ENCODE measurements around the gene PLXDC2. TPM values are rescaled to one million over a fixed set of nuclear protein-coding genes. Genes with fewer than 3 reads are reported as not detected.

The PLXDC2 gene
- total RNA-seq, 3 donors from 2014 or later (not counting 1 experiment from before 2014, with no cell fraction given), result 16.9 to 22.9 (median 21.6) TPM

DNA sequence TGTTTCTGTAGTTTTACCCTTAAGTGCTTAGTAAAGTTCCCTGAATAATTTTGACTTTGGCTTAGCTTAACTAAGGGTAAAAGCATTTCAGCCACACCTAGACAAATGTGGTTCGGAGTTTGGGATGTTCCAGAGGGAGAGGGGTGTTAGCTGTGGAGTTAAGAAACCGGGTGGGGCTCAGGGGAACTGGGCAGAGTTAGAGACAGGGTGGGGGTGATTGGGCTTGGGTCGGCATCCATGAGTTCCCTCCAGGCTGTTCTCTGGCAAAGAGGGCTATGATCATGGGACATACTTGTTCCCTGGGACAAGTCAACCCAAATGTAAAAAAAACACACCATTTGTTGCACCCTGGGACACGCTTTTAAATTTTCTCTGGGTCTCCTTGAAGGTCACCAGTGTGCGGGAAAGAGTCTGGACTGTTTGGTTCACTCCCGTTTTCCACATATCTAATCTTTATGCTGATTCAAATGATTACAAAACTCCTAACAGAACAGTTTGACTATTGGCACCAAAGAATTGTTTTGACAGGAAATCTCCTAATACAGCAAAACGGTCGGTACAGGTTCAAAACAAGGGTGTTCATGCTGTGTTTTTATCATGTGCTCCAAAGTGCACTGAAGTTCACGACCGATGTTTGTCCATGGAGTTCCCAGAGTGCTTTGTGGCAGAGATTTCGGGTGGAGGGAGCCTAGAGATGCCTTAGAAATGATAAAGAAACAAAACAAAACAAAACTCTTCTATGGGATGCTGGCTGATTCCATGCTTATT lies 56.5 kb downstream of the PLXDC2 start:
- Histone ChIP-seq H3K27me3 (ENCODE audit: control insufficient read depth, insufficient read depth, low read length) (no peaks in the 10 kb centered on the region), H3K36me3 (ENCODE audit: control insufficient read depth, insufficient read depth, low read length) (no peaks in the 10 kb centered on the region), H3K27ac (ENCODE audit: low read length) (no peak overlapping the region), H3K4me1 (ENCODE audit: control insufficient read depth, insufficient read depth, low read length) (no peaks in the 10 kb centered on the region), H3K4me3 (ENCODE audit: low read length) (no peak overlapping the region), H3K9me3 (ENCODE audit: control insufficient read depth, insufficient read depth, low read length) (no peaks in the 10 kb centered on the region)
- H3K27ac Mint-ChIP-seq, result no peak overlapping the region
- H3K4me1 Mint-ChIP-seq, result peaks cover 0 to 8% of the 10 kb centered on the region in 2 donors
- H3K9me3 Mint-ChIP-seq, result no peaks in the 10 kb centered on the region
- no peaks in the 10 kb centered on the region for H3K36me3 Mint-ChIP-seq
- no peak overlapping the region for H3K4me3 Mint-ChIP-seq
- no peak for TF ChIP-seq CTCF (IDR thresholded peaks at IDR 0.05)
- DNase-seq (no peak), ATAC-seq (no peak)
- 89% methylated on average over 11 of the region's 11 CpGs for whole genome bisulfite sequencing (ENCODE audit: insufficient coverage)
- intact Hi-C loops (cut with micrococcal nuclease), result no loop called here
- no peaks in the 10 kb centered on the region for H3K27me3 Mint-ChIP-seq (ENCODE audit: low read depth in 2 of 2)

- H3K27ac ChIP-seq (ENCODE audit: low read length), result no peak overlapping the region
- TF ChIP-seq CTCF (IDR thresholded peaks at IDR 0.05), result no peak
- Mint-ChIP-seq H3K27me3 (ENCODE audit: low read depth in 2 of 2) (no peaks in the 10 kb centered on the region), H3K9me3 (no peaks in the 10 kb centered on the region), H3K27ac (no peak overlapping the region), H3K36me3 (no peaks in the 10 kb centered on the region), H3K4me3 (no peak overlapping the region), H3K4me1 (peaks cover 0 to 8% of the 10 kb centered on the region in 2 donors)
- ATAC-seq (no peak), DNase-seq (no peak)
- H3K9me3 ChIP-seq (ENCODE audit: control insufficient read depth, insufficient read depth, low read length), result no peaks in the 10 kb centered on the region
- intact Hi-C loops (cut with micrococcal nuclease), result no loop called here
- no peaks in the 10 kb centered on the region for H3K36me3 ChIP-seq (ENCODE audit: control insufficient read depth, insufficient read depth, low read length)
- H3K4me3 ChIP-seq (ENCODE audit: low read length), result no peak overlapping the region
- no peaks in the 10 kb centered on the region for H3K4me1 ChIP-seq (ENCODE audit: control insufficient read depth, insufficient read depth, low read length)
- 100% methylated on average over 3 of the region's 3 CpGs for WGBS (ENCODE audit: insufficient coverage)
- no peaks in the 10 kb centered on the region for H3K27me3 ChIP-seq (ENCODE audit: control insufficient read depth, insufficient read depth, low read length)
Observed at GRCh38 chr10:19874190-19874589, 58.0 kb downstream of the PLXDC2 start.

DNA sequence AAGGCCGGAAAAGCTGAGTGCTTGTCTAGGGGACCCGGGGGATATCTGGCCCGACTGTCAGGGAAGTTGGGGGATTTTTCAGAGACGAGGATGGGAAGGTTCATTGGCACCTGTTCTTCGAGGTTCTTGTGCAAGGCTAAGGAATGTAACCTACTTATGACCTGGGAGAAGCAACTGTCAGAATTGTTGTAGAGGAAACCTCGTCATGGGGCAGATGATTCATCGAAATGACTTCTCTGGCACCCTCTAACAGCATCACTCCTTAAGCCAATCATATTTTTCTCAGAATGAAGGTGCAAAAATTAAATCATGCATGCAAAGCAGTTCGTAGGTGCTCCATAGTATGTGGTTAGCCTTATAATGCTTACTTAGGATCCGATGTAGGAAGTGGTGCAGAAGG lies 58.6 kb downstream of the PLXDC2 start:
- WGBS (ENCODE audit: insufficient coverage), result 83% methylated on average over 9 of the region's 9 CpGs
- Histone ChIP-seq H3K36me3 (ENCODE audit: control insufficient read depth, insufficient read depth, low read length) (no peaks in the 10 kb centered on the region), H3K9me3 (ENCODE audit: control insufficient read depth, insufficient read depth, low read length) (no peaks in the 10 kb centered on the region), H3K4me1 (ENCODE audit: control insufficient read depth, insufficient read depth, low read length) (no peaks in the 10 kb centered on the region), H3K27ac (ENCODE audit: low read length) (no peak overlapping the region), H3K4me3 (ENCODE audit: low read length) (no peak overlapping the region), H3K27me3 (ENCODE audit: control insufficient read depth, insufficient read depth, low read length) (no peaks in the 10 kb centered on the region)
- Mint-ChIP-seq H3K4me3 (no peak overlapping the region), H3K27ac (no peak overlapping the region), H3K36me3 (no peaks in the 10 kb centered on the region), H3K9me3 (no peaks in the 10 kb centered on the region), H3K4me1 (peaks cover 5 to 8% of the 10 kb centered on the region in 2 donors), H3K27me3 (ENCODE audit: low read depth in 2 of 2) (no peaks in the 10 kb centered on the region)
- ATAC-seq (no peak), DNase-seq (no peak)
- intact Hi-C loops (cut with micrococcal nuclease), result no loop called here
- TF ChIP-seq CTCF (IDR thresholded peaks at IDR 0.05), result no peak

DNA sequence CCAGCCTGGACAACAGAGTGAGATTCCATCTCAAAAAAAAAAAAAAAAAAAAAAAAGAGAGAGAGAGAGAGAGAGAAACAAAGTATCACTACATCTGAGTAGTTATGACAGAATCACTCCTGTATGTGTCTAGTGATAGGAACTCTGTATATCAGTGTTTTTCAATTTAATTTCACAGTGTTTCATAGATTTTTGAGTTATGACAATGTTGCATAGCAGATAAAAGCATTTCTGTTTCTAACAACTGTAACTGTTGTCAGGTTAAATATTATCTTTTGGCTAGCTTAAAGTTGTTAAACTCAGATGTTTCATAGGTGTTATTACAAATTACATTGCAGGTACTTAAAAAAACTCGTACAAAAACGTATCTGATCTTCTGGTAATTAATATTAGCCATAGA lies 60.3 kb downstream of the PLXDC2 start:
- no peak overlapping the region for H3K4me3 ChIP-seq (ENCODE audit: low read length)
- no peak overlapping the region for H3K4me3 Mint-ChIP-seq
- WGBS (ENCODE audit: insufficient coverage), result no CpG with 5 or more reads among the region's 2 CpGs
- TF ChIP-seq CTCF (IDR thresholded peaks at IDR 0.05), result no peak
- no peak for ATAC-seq
- no peak overlapping the region for H3K27ac Mint-ChIP-seq
- no peak overlapping the region for H3K27ac ChIP-seq (ENCODE audit: low read length)
- H3K27me3 ChIP-seq (ENCODE audit: control insufficient read depth, insufficient read depth, low read length), result no peaks in the 10 kb centered on the region
- no peaks in the 10 kb centered on the region for H3K4me1 ChIP-seq (ENCODE audit: control insufficient read depth, insufficient read depth, low read length)
- no peaks in the 10 kb centered on the region for H3K9me3 Mint-ChIP-seq
- no peaks in the 10 kb centered on the region for H3K9me3 ChIP-seq (ENCODE audit: control insufficient read depth, insufficient read depth, low read length)
- no peaks in the 10 kb centered on the region for H3K36me3 ChIP-seq (ENCODE audit: control insufficient read depth, insufficient read depth, low read length)
- H3K36me3 Mint-ChIP-seq, result no peaks in the 10 kb centered on the region
- no peak for DNase-seq
- no peaks in the 10 kb centered on the region for H3K27me3 Mint-ChIP-seq (ENCODE audit: low read depth in 2 of 2)
- intact Hi-C loops (cut with micrococcal nuclease), result no loop called here
- peaks cover 5 to 8% of the 10 kb centered on the region in 2 donors for H3K4me1 Mint-ChIP-seq

Measured in natural killer cell (primary cell).